ENCODE measurements around the gene CST2. TPM values are rescaled to one million over a fixed set of nuclear protein-coding genes. Genes with fewer than 3 reads are reported as not detected.
"Not testable (repeated sequence)": the region's sequence is repeated elsewhere in the genome, so short reads cannot be mapped to it uniquely, and the experiment has no call there.

CST2 gene
- total RNA-seq, 2 donors from 2014 or later, result not detected

DNA sequence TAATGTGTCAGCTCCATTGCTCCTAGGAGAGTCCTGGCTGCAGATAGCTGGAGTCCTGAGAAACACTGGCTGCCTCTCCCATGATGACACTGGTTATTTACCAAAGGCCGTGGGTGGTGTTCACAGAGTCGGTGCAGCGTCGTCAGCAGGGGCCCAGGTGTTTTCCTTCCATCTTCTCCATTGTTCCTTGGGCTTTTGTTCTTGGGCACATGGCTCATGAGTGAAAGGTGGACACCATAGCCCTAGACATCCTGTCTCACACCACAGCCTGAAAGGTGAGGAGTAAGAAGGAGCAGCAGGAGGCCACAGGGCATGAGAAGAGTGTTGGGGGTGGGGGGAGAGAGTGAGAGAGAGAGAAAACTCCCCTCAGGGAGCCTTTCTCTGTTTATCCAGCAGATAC, 43.9 kb upstream of the CST2 start:
- no peak overlapping the region for H3K27ac ChIP-seq
- TF ChIP-seq CTCF (IDR thresholded peaks at IDR 0.05), result no peak
- DNase-seq (ENCODE audit: low spot score), result no peak

GRCh38 chr20:23869520-23869919, 43.0 kb upstream of the CST2 start:
- DNase-seq (ENCODE audit: low spot score), result no peak
- no peak overlapping the region for H3K27ac ChIP-seq
- H3K27me3 ChIP-seq, result peaks cover 0 to 3% of the 10 kb centered on the region in 2 donors
- H3K4me1 ChIP-seq, result no peaks in the 10 kb centered on the region
- no peaks in the 10 kb centered on the region for H3K9me3 ChIP-seq
- H3K4me3 ChIP-seq, result no peak overlapping the region
- no peaks in the 10 kb centered on the region for H3K36me3 ChIP-seq
- no peak for TF ChIP-seq CTCF (IDR thresholded peaks at IDR 0.05)

More for the DNA sequence above, 43.9 kb upstream of the CST2 start:
- Histone ChIP-seq H3K27me3 (peaks cover 0 to 3% of the 10 kb centered on the region in 2 donors), H3K9me3 (no peaks in the 10 kb centered on the region), H3K36me3 (no peaks in the 10 kb centered on the region), H3K4me3 (no peak overlapping the region), H3K4me1 (no peaks in the 10 kb centered on the region)

DNA sequence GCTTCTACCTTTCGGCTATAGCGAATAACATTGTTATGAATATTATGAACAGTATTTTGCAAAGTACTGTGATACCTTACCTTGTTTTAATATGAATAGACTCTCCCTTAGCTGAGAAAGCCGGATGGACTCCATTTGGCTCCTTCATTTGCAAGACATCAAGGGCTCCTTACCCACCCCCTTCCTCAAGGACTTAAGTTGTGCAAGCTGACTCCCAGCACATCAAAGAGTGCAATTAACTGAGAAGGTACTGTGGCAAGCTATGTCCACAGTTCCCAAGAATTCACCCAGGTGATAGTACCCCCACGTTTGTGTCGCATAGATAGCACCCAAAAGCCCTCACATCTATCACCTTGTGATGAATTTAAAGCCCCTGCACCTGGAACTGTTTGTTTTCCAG, 41.8 kb upstream of the CST2 start:
- no peak for DNase-seq (ENCODE audit: low spot score)
- Histone ChIP-seq H3K27ac (no peak overlapping the region), H3K4me1 (no peaks in the 10 kb centered on the region), H3K4me3 (no peak overlapping the region), H3K27me3 (peaks cover 0 to 3% of the 10 kb centered on the region in 2 donors), H3K36me3 (no peaks in the 10 kb centered on the region), H3K9me3 (peaks cover 0 to 1% of the 10 kb centered on the region in 2 donors)
- no peak for TF ChIP-seq CTCF (IDR thresholded peaks at IDR 0.05)

DNA sequence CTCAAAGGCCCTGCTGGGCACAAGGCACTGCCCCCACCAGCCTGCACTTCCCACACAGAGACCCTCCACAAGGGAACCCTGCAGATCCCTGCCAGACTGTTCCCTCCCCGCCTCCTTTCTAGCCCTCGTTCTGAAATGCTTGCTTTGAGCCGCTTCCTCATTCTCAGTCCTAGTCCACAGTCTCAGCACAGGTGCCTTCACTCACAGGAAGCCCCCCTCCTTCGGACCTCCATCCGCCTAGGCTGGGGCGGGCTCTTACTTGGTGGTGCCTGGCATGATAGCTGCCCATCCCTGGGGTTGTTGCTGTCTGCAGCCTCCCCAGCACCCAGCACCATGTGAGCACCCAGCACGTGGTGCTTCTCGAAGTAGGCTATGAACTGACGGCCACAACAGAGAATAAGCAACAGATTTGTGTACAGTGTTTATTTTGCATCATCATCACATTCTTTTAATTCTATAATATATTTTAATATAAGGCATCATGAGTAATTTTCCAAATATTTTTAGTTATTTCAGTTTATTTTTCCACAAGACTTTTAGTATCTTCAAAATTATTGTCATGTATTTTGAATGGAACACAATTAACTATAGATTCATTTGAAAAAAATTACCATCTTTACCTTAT, 40.7 kb upstream of the CST2 start:
- Histone ChIP-seq H3K4me3 (no peak overlapping the region), H3K4me1 (no peaks in the 10 kb centered on the region), H3K36me3 (no peaks in the 10 kb centered on the region), H3K27me3 (peaks cover 0 to 3% of the 10 kb centered on the region in 2 donors), H3K27ac (no peak overlapping the region), H3K9me3 (peaks cover 0 to 7% of the 10 kb centered on the region in 2 donors)
- no peak for TF ChIP-seq CTCF (IDR thresholded peaks at IDR 0.05)
- no peak for DNase-seq (ENCODE audit: low spot score)

GRCh38 chr20:23860771-23861170, 34.2 kb upstream of the CST2 start:
- not testable (repeated sequence) for H3K27me3 ChIP-seq; H3K4me3 ChIP-seq; H3K9me3 ChIP-seq; H3K27ac ChIP-seq; DNase-seq (ENCODE audit: low spot score); H3K4me1 ChIP-seq; H3K36me3 ChIP-seq

DNA sequence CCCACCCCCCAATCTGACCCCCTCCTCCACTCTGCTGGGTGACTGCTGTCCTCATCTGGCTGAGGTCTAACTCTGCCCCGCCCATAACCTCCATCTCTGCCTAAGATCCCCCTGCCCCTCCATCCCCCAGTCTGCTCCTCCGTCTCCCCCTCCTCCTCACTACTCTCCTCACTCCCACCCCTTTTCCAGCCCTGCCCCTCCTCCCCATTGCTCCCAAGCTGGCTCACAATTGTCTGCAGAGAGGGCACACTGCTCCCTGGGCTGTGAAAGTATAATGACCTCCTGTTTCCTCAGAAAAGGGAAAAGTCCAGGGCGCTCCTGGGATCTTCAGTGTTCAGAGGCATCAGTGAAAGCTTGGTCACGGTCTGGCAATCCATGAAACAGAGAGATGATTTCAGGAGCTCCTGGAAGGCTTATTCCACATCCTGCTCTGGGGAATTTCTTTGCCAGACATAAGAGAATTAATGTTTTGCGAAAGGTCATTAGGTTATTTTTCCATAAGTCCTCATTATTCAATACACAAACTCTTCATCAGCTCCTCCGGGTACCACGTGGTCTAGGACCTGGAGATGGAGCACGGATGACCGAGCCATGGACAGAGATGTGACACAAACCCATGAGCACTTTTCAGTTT, 31.6 kb upstream of the CST2 start:
- no peak for TF ChIP-seq CTCF (IDR thresholded peaks at IDR 0.05)
- DNase-seq (ENCODE audit: low spot score), result no peak
- Histone ChIP-seq H3K27me3 (no peaks in the 10 kb centered on the region), H3K4me1 (no peaks in the 10 kb centered on the region), H3K9me3 (peaks cover 0 to 4% of the 10 kb centered on the region in 2 donors), H3K27ac (no peak overlapping the region), H3K4me3 (no peak overlapping the region), H3K36me3 (no peaks in the 10 kb centered on the region)
